GM18508 (cell line): ENCODE results near the gene RNF115.
"Not testable (repeated sequence)": the region's sequence is repeated elsewhere in the genome, so short reads cannot be mapped to it uniquely, and the experiment has no call there.

Source experiments
- ATAC-seq: cut with Tn5 transposase; IDR thresholded peaks from one replicate; pipeline ENCODE4 v1.9.1; 2021; ENCODE audit warnings: moderate number of reproducible peaks; ENCODE audit not compliant: insufficient read depth, unreplicated experiment

The RNF115 gene

GRCh38 chr1:145828367-145829026, 4.6 kb upstream of the RNF115 start:
- ATAC-seq, result no peak

DNA sequence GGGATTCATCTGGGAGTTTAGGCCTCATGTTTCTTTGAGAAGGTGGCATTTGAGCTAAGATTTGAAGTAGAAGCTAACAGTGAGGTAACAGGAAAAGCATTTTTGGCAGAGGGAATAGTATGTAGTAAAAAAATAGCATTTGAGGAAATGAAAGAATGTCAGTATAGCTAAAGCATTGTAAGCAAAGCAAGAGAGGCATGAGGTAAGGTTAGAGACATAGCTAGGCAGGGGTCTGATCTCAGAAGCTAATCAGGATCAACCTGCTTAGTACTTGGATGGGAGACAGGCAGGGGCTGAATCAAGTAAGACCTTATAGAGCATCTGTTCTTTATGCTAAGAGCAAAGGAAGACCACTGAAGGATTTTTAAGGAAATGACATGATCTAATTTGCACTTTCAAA, 4.1 kb upstream of the RNF115 start:
- ATAC-seq, result no peak

DNA sequence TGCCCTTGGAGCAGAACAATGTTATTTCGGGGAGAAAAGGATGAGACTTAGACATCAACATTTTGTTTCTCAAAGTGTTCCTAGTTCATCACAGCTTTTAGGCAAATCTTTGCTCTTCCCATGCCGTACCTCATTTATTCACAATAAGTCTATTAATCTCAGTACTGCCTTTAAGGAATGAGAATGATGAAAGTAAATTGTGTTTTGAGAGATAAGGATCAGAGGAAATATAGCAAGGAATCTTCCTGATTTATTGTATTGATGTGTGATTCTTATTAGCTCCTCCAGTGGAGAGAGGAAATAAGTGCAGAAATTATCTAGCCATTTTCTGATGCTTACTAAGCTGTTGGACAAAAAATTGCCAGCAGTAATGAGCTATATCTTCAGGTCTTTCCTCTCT, 2.1 kb upstream of the RNF115 start:
- no peak for ATAC-seq

GRCh38 chr1:145824499-145824842, 576 bp upstream of the RNF115 start:
- no peak for ATAC-seq

DNA sequence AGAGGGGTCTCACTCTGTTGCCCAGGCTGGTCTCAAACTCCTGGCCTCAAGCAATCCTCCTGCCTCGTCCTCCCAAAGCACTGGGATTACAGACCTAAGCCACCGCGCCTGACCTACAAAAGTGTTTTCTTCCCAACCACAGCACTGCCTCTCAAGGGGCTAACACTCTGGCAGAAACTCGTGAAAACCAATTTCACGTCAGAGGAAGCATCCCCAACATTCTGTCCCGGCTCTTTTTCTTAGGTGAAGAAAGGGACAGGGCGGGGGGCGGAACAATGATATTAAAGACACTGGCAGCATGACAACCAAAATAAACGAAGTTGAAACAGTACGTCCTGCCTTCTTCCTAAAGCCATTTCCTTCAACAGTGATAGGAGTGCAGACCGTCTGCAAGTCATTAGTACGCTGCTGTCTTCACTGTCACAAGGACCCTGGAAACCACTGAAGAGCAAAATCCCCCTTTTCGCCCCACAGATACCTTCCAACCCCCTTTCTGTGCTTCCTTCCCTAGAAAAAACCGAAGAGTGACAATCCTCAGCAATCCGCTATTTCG, 1.0 kb downstream of the RNF115 start:
- ATAC-seq, result not testable (repeated sequence)

DNA sequence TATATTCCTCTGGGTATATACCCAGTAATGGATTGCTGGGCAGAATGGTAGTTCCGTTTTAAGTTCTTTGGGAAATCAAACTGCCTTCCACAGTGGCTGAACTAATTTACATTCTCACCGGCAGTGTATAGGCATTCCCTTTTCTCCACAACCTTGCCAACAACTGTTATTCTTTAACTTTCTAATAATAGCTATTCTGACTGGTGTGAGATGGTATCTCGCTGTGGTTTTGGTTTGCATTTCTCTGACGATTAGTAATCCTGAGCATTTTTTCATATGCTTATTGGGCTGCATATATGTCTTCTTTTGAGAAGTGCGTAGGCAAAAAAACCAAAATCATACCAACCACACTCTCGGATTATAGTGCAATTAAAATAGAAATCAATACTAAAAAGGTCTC, 5.8 kb downstream of the RNF115 start:
- not testable (repeated sequence) for ATAC-seq

DNA sequence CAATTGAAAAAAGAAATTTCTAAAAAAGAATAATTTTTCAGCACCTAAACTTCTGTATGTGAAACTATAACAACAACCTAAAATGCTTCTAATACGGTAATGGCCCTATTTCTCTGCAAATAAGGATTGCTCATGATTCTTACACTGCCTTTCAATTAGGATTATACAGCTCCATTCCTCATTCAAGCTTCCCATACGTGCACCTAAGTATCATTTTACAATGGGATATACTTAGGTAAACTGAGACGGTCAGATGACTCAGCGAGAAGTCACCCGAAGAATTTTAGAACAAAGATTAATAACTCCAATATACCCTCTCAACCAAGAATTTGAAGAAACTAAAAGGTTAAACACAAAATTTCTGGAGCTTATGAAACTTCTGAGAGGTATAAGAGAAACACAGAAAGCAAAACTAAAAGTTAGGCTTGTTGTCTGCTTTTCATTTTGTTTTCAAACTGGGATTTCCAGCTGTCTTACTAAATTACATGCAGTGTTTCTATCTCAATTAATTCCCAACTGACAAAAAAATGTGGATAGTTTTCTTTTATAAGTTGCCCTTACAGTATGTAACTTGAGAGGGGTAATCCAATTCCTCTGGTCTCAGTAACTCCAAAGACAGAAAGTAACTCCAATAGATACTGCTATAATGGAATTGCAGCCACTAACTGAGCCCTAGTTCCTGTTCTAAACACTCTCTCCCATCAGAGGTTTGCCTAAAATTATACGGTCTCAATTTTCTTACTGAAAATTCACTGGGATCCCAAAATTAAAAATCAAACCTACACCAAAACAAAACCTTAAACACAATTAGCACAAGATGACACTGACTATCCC, 10.7 kb downstream of the RNF115 start:
- not testable (repeated sequence) for ATAC-seq

DNA sequence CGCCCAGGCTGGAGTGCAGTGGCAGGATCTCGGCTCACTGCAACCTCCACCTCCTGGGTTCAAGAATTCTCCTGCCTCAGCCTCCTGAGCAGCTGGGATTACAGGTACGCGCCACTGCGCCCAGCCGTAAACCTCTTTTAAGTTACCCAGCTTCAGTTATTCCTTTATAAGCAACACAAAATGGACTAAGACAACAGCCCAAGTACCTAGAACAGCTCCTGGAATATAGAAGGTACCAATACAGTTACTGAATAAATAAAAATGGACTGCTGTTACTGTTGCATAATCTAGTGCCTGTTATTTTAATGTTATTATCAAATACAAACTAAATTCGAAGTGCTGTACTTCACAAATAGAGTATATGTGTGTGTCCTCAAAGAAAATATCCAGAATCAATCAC, 17.1 kb downstream of the RNF115 start:
- ATAC-seq, result no peak

GRCh38 chr1:145806408-145806807, 17.5 kb downstream of the RNF115 start:
- no peak for ATAC-seq

DNA sequence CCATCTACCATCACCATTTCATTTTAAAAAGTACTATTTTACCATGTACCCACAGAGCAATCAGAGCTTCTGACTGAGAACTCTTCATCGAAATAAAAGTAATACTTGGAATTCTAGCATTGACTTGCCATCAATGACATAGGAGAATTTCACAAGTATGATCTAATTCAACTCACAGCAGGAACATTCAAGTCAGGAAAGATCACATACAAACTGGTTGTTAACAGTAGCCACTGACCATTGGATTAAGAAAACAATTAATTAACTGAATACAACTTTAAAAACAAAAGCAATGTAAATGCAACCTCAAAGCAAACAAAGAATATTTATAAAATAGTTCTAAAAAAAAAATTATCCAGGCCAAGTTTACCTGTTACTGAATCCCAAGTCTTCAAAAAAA, 18.8 kb downstream of the RNF115 start:
- ATAC-seq, result no peak

GRCh38 chr1:145804235-145805045, 19.5 kb downstream of the RNF115 start:
- ATAC-seq, result no peak

DNA sequence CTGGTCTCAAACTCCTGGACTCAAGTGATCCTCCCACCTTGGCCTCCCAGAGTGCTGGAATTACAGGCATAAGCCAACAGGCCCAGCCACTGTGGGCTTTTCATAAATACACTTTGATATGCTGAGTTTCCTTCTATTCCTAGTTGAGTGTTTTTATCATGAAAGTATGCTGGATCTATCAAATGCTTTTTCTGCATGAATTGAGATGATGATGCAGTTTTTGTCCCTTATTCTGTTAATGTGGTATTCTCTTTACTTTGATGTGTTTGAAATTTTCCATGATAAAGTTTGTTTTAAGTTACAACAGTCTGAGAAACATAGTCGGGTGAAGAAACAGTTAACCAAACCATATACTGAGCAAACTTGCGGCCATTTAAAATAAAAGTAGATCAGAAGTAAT, 24.1 kb downstream of the RNF115 start:
- no peak for ATAC-seq

- ATAC-seq, result no peak
Observed at GRCh38 chr1:145796753-145797152, 27.1 kb downstream of the RNF115 start.

DNA sequence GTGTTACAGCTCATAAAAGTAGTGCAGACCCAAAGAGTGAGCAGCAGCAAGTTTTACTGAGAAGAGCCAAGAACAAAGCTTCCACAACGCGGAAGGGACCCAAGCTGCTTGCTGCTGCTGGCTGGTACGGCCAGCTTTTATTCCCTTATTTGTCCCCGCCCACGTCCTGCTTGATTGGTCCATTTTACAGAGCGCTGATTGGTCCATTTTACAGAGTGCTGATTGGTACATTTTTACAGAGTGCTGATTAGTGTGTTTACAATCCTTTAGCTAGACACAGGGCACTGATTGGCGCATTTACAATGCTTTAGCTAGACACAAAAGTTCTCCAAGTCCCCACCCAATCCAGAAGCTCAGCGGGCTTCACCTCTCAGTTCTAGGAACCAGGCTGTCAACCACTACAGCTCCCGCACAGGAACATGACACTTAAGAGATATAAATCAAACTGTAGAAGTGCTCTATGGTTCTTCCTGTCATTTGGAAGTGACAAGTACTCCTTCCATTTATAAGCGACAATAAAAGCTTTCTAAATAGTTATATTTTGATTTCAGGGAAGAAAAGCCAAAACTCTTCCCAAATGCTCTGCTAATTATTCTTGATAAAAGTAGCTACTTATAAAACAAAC, 28.5 kb downstream of the RNF115 start:
- ATAC-seq, result no peak

DNA sequence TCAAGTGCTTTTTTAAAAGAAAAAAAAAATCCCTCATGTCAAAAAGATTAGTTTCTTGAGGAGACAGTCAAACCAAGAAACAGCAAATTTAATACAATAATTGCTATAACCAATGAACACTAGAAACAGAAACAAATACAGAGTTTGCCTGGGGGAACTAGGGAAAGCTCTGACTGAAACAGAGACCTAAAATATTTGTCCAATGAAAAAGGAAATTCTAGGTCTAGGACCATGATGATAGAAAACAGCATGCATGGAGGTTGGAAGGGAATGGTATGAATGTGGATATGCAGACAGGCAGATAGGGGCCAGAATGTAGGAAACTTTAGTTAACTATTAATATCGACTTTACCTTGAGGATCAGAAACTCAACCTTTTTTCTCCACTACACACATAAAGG, 31.4 kb downstream of the RNF115 start:
- ATAC-seq, result no peak

DNA sequence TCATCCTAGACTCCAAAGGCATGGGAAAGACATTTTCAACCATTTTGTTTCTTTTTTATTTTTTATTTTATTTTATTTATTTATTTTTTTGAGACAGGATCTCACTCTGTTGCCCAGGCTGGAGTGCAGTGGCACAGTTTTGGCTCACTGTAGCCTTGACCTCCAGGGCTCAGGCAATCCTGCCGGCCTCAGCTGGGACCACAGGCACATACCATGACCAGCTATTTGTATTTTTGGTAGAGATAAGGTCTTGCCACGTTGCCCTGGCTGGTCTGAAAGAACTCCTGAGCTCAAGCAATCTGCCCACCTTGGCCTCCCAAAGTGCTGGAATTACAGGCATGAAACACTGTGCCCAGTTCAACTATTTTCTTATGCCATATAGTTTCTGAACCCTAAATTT, 32.0 kb downstream of the RNF115 start:
- not testable (repeated sequence) for ATAC-seq

DNA sequence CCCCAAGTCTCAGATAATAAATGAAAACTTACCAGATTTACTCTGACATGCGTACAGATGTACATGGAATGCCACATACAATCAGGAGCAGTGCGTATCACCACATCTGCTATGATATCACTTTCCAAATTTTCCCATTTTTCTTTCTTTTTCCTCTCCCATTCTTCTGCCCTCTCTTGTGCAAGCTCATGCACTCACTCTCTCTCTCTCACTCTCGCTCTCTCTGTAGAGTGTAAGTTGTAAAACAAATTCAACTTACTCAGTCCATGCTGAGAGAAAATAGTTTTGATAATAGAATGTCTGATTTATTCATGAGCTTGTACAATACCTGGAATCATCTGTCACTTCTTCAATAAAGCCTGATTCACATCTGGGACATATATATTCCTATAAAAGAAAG, 35.3 kb downstream of the RNF115 start:
- ATAC-seq, result no peak

- ATAC-seq, result no peak
Observed at GRCh38 chr1:145786271-145786670, 37.6 kb downstream of the RNF115 start.

- no peak for ATAC-seq
Observed at GRCh38 chr1:145785547-145785946, 38.3 kb downstream of the RNF115 start.

- ATAC-seq, result no peak
Observed at GRCh38 chr1:145784409-145784808, 39.5 kb downstream of the RNF115 start.
